Lower leg skin (tissue), 4 donors: Measurements from ENCODE around the gene SPHK2. TPM values are rescaled to one million over a fixed set of nuclear protein-coding genes. Genes with fewer than 3 reads are reported as not detected.
"Not testable (repeated sequence)": the region's sequence is repeated elsewhere in the genome, so short reads cannot be mapped to it uniquely, and the experiment has no call there.

Experiments
- DNase-seq, 2 donors: peaks; one replicate each; pipeline ENCODE4 v3.0.0-alpha.2; 2019; ENCODE audit warnings: low spot score in 2 of 2
- H3K4me3 ChIP-seq: fragments of 200-600 bp; sonication (generic); 2 replicates; pipeline ENCODE4 v1.5.1; 2017; ENCODE audit warnings: mild to moderate bottlenecking, low read depth; ENCODE audit not compliant: poor library complexity, severe bottlenecking
- CTCF ChIP-seq, 3 donors: fragments of 450-650 bp; IDR thresholded peaks; one replicate each; pipeline ENCODE4 v1.5.1; 2016; ENCODE audit warnings: antibody characterized with exemption in 3 of 3, mild to moderate bottlenecking in 3 of 3, moderate library complexity in 2 of 3
- POLR2A ChIP-seq, 2 donors: fragments of 450-650 bp; IDR thresholded peaks; one replicate each; pipeline ENCODE4 v1.6.1; 2016 to 2017; ENCODE audit warnings: antibody characterized with exemption in 2 of 2, mild to moderate bottlenecking in 1 of 2, moderate library complexity in 1 of 2
- WGBS, 2 donors: methylation state at CpG; one replicate each; pipeline ENCODE4 v1.1.5; 2018; 5-methylcytosine and 5-hydroxymethylcytosine counted together
- intact Hi-C: fragments of 100-400 bp; cut with DNase I; formaldehyde crosslinking; loops from one replicate; pipeline ENCODE4 v1.15.0; 2023; ENCODE audit warnings: low total_unique reads
- total RNA-seq, 4 donors: library from RNA; depleted of rRNA; stranded (reverse); fragments of >200 nt; gene quantifications; one replicate each; pipeline ENCODE4 v1.1.0, GENCODE V29; 2016

SPHK2 gene
- total RNA-seq, 4 donors from 2014 or later = 2.2 to 8.8 (median 6.1) TPM

- intact Hi-C loops = no loop called here
- no peak overlapping the region for H3K4me3 ChIP-seq
- WGBS, 2 donors = 41 to 50% methylated on average over 16 of the region's 16 CpGs
- peak in 1 of 2 donors; percentile 34 for DNase-seq
- TF ChIP-seq POLR2A (IDR thresholded peaks at IDR 0.05) (no peak), CTCF (IDR thresholded peaks at IDR 0.05) (no peak)
Measured at GRCh38 chr19:48656840-48657474, 37.7 kb downstream of the SPHK2 start.

- H3K4me3 ChIP-seq, intact Hi-C loops, DNase-seq: not testable (repeated sequence)
- WGBS, 2 donors = 92 to 93% methylated on average over 5 of the region's 5 CpGs
Measured at GRCh38 chr19:48657828-48658227, 38.5 kb downstream of the SPHK2 start.

GRCh38 chr19:48658483-48658882 lies 39.2 kb downstream of the SPHK2 start:
- no peak overlapping the region for H3K4me3 ChIP-seq
- WGBS, 2 donors = 92 to 96% methylated on average over 6 of the region's 6 CpGs
- no peak for DNase-seq
- intact Hi-C loops = no loop called here
- TF ChIP-seq CTCF (IDR thresholded peaks at IDR 0.05) (no peak), POLR2A (IDR thresholded peaks at IDR 0.05) (no peak)

GRCh38 chr19:48659768-48660167 lies 40.5 kb downstream of the SPHK2 start:
- DNase-seq = no peak
- TF ChIP-seq CTCF (IDR thresholded peaks at IDR 0.05) = no peak
- TF ChIP-seq POLR2A (IDR thresholded peaks at IDR 0.05) = no peak
- 78 to 80% methylated on average over 5 of the region's 5 CpGs for WGBS, 2 donors
- intact Hi-C loops = no loop called here
- no peak overlapping the region for H3K4me3 ChIP-seq

- 61 to 66% methylated on average over 35 of the region's 35 CpGs for WGBS, 2 donors
- H3K4me3 ChIP-seq = no peak overlapping the region
- intact Hi-C loops = no loop called here
- DNase-seq = peak; percentile 80 to 94
- no peak for TF ChIP-seq POLR2A (IDR thresholded peaks at IDR 0.05)
- TF ChIP-seq CTCF (IDR thresholded peaks at IDR 0.05) = no peak
Measured at GRCh38 chr19:48660852-48661710, 41.8 kb downstream of the SPHK2 start.

GRCh38 chr19:48661711-48662090 lies 42.4 kb downstream of the SPHK2 start:
- no peak overlapping the region for H3K4me3 ChIP-seq
- TF ChIP-seq CTCF (IDR thresholded peaks at IDR 0.05) (no peak), POLR2A (IDR thresholded peaks at IDR 0.05) (no peak)
- 95 to 96% methylated on average over 38 to 41 of the region's 50 CpGs for WGBS, 2 donors
- no peak for DNase-seq
- intact Hi-C loops = no loop called here
